ENCODE results near the gene HSBP1L1.

Gene HSBP1L1

GRCh38 chr18:80010551-80010906 is 46.1 kb downstream of the HSBP1L1 start:
- TF ChIP-seq CTCF (IDR thresholded peaks at IDR 0.05): no peak

GRCh38 chr18:80012714-80013113 is 48.3 kb downstream of the HSBP1L1 start:
- TF ChIP-seq CTCF (IDR thresholded peaks at IDR 0.05): no peak
